Left renal pelvis (tissue), 4 donors: Measurements from ENCODE around the gene NCOR1. TPM values are rescaled to one million over a fixed set of nuclear protein-coding genes. Genes with fewer than 3 reads are reported as not detected.
"Not testable (repeated sequence)": the region's sequence is repeated elsewhere in the genome, so short reads cannot be mapped to it uniquely, and the experiment has no call there.

Experiments
- DNase-seq, 4 donors: peaks; one replicate each; pipeline ENCODE4 v3.0.0-alpha.2; 2013; ENCODE audit warnings: low read depth in 4 of 4, low spot score in 3 of 4
- polyA plus RNA-seq, 4 donors: library from polyadenylated mRNA; unstranded; fragments of 120-200 nt; gene quantifications; one replicate each; pipeline ENCODE4 v1.2.1, GENCODE V29; 2013; ENCODE audit not compliant: insufficient read length in 4 of 4

The NCOR1 gene
- polyA plus RNA-seq, 4 donors = 66.5 to 109 (median 108) TPM

DNA sequence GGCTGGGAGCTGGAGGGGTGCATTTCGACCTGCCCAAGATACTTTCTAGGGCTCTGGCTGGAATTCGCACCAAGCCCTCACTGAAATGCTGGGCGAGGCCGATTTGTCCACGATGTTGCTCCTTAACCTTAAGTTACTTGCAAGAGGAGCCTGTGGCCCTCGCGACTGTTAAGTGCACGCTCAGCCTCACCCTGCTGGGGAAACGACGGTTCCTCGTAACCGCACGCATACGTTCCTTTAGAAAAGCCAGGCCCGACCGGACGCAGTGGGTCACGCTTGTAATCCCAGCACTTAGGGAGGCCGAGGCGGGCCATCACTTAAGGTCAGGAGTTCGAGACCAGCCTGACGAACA lies 607 bp upstream of the NCOR1 start:
- peak in 2 of 4 donors; percentile 45 to 48 for DNase-seq

DNA sequence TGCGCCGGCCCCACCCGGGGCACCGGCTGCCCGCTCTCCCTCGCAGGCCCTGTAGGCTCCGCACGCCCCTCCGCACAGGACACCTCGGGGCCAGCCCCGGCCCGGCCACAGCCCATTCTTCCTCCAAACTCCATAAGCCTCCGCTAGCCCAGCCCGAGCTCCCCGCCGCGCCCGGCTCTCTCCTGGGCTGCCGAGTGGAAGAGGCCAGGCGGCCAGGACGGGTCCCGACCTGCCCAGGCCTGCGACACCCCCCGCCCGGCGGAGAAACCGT lies 397 bp downstream of the NCOR1 start:
- no peak for DNase-seq

DNA sequence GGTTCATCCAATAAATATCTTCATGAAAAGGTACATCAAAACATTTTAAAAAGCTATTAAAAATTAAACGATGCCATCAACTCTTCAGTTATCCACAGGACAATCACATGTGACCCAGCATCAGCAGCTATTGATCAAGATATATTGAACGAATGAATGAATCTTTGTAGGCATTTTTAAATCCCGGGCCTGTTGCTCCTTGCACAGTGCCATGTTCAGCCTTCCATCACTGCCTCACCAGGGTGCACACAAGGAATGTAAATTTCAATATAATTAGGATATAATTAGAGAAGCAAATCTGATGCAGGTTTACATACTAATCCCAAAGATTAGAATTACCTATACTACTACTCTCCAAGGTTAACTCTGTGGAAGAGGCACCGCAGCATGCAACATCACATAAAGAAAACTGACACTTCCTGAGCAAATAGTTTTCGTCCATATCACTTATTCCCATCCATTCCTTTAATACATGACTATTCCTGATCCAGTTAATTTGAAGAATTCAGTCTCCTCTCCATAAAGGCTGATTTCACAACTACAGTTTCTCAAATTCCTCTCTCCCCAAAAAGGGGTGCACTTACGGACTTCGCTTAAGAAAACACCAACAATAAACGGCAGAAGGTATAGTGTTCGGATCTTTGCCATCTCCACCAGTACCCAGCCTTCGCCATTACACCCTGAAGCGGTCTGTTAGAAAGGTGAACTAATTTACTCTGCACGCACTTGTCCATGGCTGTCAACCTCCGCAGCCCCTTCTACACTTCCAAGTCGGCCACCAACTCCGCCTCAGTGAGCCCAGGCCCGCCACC lies 938 bp downstream of the NCOR1 start:
- DNase-seq = no peak

DNA sequence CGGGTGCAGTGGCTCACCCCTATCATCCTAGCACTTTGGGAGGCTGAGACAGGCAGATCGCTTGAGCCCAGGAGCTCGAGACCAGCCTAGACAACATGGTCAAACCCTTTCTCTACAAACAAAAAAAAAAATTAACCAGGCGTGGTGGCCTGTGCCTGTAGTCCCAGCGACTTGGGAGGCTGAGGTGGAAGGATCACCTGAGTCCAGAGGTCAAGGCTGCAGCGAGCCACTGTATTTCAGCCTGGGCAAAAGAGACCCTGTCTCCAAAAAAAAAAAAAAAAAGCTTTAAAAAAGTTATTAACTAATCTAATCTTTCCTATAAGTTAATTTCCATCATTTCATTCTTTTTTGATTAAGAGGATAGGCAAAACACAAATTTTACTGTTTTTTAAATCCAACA lies 2.5 kb downstream of the NCOR1 start:
- DNase-seq = no peak

DNA sequence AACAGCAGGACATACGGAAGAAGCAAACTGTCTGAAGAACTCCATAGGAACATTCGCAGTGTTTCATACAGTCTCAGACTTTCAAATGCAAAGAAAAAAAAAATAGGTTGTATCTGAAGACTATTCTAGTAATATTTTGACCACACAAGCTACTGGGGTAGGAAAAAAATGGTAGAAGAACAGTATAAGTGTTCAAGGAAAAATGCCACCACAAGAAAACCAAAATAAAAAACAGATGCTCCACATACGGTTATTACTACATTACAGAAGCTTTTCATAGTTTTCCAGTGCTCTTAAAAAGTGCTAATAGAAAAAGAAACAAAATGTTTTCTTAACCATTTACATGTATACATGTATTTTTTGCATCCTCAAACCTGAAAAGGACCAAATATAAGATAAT lies 3.7 kb downstream of the NCOR1 start:
- no peak for DNase-seq

DNA sequence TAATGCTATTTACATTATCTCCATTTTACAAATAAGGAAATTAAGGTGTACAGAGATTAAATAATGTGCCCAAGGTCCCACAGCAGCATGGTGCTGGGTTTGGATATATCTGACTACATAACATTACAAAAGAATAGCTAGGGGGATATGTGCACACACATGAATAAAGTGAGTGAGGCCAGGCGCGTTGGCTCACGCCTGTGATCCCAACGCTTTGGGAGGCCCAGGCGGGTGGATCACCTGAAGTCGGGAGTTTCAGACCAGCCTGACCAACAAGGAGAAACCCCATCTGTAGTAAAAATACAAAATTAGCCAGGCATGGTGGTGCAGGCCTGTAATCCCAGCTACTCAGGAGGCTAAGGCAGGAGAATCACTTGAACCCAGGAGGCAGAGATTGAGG lies 10.6 kb downstream of the NCOR1 start:
- not testable (repeated sequence) for DNase-seq

DNA sequence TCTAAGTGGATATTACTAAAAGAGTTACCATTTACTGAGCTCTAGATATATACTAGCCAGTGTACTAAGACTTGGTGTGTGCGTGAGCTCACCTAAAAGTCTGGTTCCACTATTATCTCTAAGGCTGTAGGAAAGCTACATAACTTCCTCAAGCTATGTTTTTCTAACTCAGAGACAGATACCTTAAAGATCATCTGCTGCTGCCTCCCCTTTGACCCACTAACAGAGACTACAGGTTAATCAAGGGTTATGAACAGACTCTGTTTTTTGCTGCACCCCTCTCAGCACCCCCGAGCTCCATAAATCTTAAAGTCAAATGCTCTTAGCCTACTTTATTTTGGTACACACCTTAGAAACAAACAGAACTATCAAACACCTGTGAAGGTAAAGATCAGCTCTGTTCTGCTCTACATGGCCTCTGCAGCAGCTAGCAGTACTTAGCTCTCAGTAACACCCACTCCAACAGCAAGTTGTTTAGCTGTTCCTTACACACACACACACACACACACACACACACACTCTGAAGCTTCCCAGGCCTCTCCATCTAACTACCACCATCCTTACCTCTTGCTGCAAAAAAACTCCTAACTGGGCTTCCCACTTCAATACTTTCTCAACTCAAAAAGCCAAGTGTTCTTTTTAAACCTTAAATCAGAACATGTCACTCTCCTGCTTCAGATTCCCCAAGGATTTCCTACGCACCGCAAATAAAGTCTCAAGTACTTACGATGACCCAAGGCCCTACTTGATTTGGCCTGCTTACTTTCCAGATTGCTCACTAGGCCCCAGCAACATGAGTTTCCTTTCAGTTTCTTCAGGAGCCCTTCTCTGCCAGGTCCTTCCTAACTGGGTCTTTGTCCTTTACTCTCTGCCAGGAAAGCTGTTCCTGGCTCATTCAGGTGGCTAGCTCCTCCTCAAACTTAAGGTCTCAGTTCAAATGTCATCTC lies 12.5 kb downstream of the NCOR1 start:
- DNase-seq = not testable (repeated sequence)

DNA sequence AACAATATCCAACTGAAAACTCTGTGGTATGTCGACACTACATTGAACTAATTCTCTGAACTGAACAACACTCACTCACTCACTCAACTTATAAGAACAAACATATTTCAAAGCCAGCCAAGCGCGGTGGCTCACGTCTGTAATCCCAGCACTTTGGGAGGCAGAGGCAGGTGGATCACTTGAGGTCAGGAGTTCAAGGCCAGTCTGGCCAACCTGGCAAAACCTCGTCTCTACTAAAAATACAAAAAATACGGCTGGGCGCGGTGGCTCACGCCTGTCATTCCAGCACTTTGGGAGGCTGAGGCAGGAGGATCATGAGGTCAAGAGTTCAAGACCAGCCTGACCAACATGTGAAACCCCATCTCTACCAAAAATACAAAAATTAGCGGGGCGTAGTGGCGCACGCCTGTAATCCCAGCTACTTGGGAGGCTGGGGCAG lies 13.6 kb downstream of the NCOR1 start:
- DNase-seq = not testable (repeated sequence)

DNA sequence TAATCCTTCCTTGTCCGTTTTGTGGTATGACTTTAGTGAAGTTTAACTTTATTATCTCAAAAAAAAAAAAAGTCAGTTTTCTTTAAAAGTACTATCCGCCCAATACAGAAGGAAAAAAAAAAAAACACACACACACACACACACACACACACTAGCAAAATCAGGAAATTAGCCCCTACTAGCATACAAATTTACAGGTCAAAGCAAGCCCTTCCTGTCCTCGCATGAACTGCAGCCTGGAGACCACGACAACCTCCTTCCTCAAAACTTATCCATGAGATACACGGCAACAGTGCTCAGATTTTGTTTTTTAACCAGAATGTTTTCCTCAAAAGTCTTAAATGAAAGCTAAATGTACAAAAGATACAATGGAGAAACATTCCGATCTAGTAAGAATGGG lies 16.2 kb downstream of the NCOR1 start:
- no peak for DNase-seq

DNA sequence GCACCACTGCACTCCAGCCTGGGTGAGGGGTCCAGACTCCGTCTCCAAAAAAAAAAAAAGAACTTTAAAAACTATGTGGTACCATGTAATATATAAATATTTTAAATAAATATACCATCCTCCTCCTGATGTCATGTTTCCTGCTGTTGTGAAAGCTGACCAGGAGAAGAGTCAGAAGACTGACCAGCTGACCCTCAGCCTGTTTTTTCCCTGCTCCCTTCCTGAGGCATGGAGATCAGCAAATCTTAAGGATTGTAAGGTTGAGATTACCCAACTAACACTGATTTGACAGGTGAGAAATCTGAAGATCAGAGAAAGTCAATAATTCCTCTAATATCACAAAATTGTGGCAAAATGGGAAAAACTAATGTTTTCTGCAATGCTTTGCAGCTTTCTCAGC lies 18.1 kb downstream of the NCOR1 start:
- no peak for DNase-seq

DNA sequence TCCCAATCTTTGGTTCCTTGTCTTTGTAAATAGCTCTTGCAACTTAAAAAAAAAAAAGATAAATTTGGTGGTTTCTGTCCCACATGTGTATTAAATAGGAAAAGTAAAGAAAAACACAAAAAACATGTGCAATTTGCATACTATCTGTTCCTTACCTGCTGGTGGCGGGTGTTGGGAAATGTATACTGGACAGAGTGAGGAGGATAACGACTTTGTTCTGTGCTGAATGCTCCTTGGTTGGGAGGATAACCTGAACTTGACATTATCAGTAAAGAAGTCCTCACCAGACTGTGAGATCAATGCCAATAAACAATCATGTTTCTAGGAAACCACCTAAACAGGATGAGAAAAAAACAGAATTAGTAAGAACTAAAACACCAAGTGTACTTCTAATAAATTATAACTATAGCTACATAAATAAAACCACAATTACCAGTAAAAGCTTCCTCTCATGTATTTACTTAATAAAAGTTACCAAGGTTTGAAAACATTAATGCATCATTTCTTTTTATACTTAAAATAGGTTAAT lies 21.0 kb downstream of the NCOR1 start:
- not testable (repeated sequence) for DNase-seq

DNA sequence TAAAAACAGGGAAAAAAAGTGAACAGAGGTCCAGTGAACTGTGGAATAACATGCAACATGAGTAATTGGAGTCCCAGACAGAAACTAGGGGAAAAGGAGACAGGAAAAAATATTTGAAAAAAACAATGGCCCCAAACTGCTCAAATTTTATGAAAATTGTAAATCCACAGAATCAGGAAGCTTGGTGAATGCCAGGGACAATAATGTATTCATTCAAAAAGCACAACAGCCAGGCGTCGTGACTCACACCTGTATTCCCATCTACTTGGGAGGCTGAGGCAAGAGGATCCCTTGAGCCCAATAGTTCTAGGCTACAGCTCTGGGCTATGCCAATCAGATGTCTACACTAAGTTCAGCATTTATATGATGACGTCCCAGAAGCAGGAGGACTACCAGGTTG lies 23.7 kb downstream of the NCOR1 start:
- DNase-seq = no peak

DNA sequence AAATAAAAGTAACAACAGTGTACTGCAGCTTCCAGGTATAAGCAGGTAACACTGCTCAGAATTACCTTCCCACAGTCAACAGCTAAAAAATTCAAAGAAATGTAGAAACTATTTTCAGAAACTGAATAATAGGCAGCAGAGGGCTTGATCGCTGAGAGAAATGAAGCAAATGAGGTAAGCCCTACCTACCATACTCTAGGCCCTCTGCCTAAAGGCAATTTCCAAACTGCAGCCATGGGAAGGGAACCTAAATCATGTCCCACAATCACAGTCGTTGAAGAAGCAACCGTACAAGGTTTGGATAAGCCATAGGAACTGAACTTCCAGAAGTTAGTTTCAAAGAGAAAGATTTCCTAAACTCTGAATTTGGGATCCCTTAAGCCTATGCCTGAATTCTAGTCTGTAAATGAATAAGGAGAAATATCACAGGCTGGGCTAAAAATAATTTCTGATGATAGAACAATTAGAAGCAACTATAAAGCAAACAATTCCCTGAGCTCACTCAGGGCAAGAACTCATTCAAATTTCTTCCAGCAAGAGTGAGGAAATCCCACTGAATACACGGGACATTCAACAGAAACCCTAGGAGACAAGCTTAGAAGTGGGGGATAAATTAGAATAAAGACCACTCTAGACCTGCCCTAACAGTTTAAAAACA lies 24.5 kb downstream of the NCOR1 start:
- DNase-seq = no peak

DNA sequence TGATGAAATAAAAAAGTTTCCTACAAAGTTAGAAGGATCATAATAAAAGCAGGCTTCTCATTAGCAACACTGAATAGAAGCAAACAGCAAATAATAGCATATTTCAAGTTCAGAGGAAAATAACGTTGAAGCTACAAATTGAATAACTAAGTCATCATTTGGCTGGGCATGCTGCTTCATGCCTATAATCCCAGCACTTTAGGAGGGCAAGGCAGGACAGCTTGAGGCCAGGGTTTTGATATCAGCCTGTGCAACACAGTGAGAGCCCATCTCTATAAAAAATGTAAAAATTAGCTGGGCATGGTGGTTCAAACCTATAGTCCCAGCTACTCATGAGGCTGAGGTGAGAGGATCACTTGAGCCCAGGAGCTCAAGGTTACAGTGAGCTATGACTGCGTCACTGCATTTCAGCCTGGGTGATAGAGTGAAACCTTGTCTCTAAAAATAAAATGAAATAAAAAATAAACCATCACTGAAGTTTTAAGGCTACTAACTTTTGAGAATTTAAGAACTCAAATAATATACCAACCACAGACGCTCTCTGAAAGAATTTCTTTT lies 25.5 kb downstream of the NCOR1 start:
- DNase-seq = no peak

DNA sequence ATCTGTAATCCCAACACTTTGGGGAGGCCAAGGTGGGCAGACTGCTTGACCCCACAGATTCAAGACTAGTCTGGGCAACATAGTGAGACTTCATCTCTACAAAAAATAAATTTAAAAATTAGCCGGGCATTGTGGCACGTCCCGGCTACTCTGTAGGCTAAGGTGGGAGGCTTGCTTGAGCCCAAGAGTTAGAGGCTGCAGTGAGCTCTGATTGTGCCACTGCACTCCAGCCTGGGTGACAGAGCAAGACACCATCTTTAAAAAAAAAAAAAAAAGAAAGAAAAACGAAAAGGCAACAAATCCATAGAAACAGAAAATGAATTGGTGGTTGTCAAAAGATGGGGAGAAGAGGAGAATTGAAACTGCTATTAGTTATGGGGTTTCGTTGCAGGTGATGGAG lies 27.7 kb downstream of the NCOR1 start:
- no peak for DNase-seq

DNA sequence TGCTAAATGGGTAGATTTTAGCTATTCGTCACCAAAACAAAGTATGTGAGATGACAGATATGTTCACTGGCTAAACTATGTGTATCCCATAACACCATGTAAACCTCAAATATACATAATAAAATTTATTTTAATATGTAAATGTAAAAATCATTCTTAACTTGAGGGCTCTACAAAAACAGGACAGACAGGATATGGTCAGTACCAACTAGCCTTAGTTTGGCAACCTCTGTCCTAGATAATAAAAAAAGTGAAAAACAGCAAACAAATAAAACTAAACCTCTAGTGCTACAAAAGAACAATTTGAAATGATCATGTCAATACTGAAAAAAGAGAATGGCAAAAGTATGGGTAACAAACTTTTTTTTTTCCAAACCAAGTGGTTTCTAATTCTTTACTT lies 33.8 kb downstream of the NCOR1 start:
- DNase-seq = no peak

DNA sequence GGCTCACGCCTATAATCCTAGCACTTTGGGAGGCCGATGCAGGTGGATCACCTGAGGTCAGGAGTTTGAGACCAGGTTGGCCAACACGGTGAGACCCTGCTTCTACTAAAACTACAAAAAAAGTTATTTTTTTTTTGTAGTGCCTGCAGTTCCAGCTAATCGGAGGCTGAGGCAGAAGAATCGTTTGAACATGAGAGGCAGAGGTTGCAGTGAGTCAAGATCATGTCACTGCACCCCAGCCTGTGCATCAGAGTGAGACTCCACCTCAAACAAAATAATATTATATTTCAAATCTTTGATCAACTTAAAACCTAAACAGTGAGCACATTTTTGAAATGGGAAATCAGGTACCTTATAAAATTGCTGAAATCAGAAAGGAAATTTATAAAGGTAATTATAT lies 36.5 kb downstream of the NCOR1 start:
- DNase-seq = no peak

DNA sequence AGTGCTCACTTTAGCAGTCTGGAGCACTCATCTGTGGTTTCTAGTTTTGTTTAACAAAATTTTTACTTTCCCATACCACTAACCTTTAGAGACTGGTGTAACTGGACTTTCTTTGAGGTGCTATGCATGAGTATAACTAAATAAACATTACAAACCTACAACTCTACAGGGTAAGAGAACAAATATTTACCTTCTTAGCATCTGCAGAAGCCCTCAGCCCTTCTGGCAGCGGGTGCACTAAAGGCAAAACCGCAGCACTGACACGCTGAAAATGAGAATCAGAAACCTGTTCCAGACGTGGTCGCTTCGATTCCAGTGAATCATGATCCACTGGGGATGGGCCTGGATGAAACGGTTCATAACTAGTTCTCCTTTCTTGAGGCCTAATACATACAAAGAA lies 43.7 kb downstream of the NCOR1 start:
- DNase-seq = no peak

DNA sequence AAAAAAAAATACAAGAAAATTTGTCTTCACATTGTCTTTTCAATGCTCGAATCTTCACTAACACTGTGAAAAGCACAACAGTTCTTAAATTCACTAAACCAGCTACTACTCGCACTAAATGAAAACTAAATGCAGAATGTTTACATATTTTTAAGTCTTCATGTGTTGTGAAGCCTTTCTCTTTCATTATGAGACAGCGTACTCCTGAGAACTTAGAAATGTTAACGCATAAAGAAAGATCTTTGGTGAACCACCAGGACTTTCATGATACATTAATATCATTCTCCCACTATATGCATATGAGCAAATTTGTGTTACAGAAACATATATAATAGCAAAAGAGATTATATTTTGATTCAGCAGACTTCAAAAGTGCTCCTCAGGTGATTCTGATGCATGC lies 48.6 kb downstream of the NCOR1 start:
- not testable (repeated sequence) for DNase-seq

DNA sequence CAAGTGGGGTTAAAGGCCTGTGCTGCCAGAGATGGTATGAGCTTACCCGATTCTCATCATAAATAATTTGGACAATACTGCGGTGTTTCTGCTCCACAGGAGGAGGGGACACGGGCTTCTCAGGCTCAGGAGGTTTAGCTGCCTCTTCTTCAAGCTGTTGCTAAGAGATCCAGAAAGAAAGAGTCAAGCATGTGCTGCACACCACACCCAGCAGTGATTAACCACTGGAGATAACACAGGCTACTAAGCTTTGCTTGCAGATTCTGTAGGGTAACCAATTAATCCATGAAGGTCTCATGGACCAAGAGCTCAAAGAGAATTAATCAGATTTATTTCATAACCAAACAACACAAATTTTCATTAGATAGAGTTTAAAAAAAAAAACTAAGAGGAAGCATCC lies 56.6 kb downstream of the NCOR1 start:
- no peak for DNase-seq

DNA sequence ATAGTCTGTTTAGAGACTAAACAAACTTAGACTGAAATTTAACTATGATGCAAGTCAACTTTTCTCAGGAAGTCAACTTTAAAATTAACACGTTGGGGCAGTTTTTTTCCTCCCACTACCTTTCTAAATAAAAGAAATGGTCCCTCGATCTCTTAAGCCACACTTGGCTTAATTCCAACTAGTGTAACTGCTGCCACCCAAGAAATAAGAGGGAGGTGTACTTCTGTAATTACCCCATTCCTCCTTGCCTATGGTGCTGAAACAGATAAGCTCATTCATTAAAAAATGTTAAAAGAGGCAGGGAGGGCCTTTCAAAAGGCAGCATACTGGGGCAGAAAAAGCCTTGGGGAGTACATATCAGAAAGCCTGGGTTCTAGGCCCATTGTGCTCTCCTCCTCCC lies 59.8 kb downstream of the NCOR1 start:
- DNase-seq = no peak
